GM19395 (cell line): ENCODE measurements around the gene IGHMBP2.

ENCODE experiments used
- ATAC-seq: cut with Tn5 transposase; IDR thresholded peaks from one replicate; pipeline ENCODE4 v1.9.1; 2021; ENCODE audit warnings: mild to moderate bottlenecking, moderate library complexity; ENCODE audit not compliant: unreplicated experiment

Gene IGHMBP2

GRCh38 chr11:68925611-68926010 is 21.9 kb downstream of the IGHMBP2 start:
- no peak for ATAC-seq

GRCh38 chr11:68927280-68928135 is 23.8 kb downstream of the IGHMBP2 start:
- ATAC-seq: no peak

GRCh38 chr11:68928136-68928880 is 24.6 kb downstream of the IGHMBP2 start:
- ATAC-seq: no peak

GRCh38 chr11:68929135-68929534 is 25.4 kb downstream of the IGHMBP2 start:
- ATAC-seq: no peak

- no peak for ATAC-seq
Observed at GRCh38 chr11:68929706-68930570, 26.2 kb downstream of the IGHMBP2 start.

- no peak for ATAC-seq
Observed at GRCh38 chr11:68930991-68931855, 27.5 kb downstream of the IGHMBP2 start.

- ATAC-seq: no peak
Observed at GRCh38 chr11:68931911-68932310, 28.2 kb downstream of the IGHMBP2 start.

GRCh38 chr11:68932358-68932757 is 28.7 kb downstream of the IGHMBP2 start:
- no peak for ATAC-seq

- ATAC-seq: no peak
Observed at GRCh38 chr11:68932933-68933577, 29.4 kb downstream of the IGHMBP2 start.

- no peak for ATAC-seq
Observed at GRCh38 chr11:68933605-68934320, 30.1 kb downstream of the IGHMBP2 start.

GRCh38 chr11:68934321-68934645 is 30.6 kb downstream of the IGHMBP2 start:
- no peak for ATAC-seq

- no peak for ATAC-seq
Observed at GRCh38 chr11:68934666-68935065, 31.0 kb downstream of the IGHMBP2 start.

GRCh38 chr11:68935066-68935465 is 31.4 kb downstream of the IGHMBP2 start:
- ATAC-seq: no peak

GRCh38 chr11:68935516-68936357 is 32.0 kb downstream of the IGHMBP2 start:
- no peak for ATAC-seq

- ATAC-seq: no peak
Observed at GRCh38 chr11:68936358-68936636, 32.6 kb downstream of the IGHMBP2 start.

GRCh38 chr11:68936676-68937620 is 33.3 kb downstream of the IGHMBP2 start:
- no peak for ATAC-seq

- ATAC-seq: no peak
Observed at GRCh38 chr11:68938088-68938487, 34.4 kb downstream of the IGHMBP2 start.
